ENCODE measurements around the gene AGL.
"Not testable (repeated sequence)": the region's sequence is repeated elsewhere in the genome, so short reads cannot be mapped to it uniquely, and the experiment has no call there.

- TF ChIP-seq EZH2phosphoT487 (IDR thresholded peaks at IDR 0.05; ENCODE audit: low read depth, severe bottlenecking, unreplicated experiment), result not testable (repeated sequence)
- TF ChIP-seq, protein P1, sequence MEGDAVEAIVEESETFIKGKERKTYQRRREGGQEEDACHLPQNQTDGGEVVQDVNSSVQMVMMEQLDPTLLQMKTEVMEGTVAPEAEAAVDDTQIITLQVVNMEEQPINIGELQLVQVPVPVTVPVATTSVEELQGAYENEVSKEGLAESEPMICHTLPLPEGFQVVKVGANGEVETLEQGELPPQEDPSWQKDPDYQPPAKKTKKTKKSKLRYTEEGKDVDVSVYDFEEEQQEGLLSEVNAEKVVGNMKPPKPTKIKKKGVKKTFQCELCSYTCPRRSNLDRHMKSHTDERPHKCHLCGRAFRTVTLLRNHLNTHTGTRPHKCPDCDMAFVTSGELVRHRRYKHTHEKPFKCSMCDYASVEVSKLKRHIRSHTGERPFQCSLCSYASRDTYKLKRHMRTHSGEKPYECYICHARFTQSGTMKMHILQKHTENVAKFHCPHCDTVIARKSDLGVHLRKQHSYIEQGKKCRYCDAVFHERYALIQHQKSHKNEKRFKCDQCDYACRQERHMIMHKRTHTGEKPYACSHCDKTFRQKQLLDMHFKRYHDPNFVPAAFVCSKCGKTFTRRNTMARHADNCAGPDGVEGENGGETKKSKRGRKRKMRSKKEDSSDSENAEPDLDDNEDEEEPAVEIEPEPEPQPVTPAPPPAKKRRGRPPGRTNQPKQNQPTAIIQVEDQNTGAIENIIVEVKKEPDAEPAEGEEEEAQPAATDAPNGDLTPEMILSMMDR (IDR thresholded peaks at IDR 0.05; ENCODE audit: poor library complexity), result not testable (repeated sequence)
These were observed 16.2 kb upstream of the AGL start for GRCh38 chr1:99833911-99834310.
